Heart left ventricle (tissue), 16 donors: ENCODE measurements around the gene OR2B3. TPM values are rescaled to one million over a fixed set of nuclear protein-coding genes. Genes with fewer than 3 reads are reported as not detected.
"Not testable (repeated sequence)": the region's sequence is repeated elsewhere in the genome, so short reads cannot be mapped to it uniquely, and the experiment has no call there.

Experiments
- ATAC-seq, 4 donors: fragments of 200-7000 bp; cut with Tn5 transposase; one replicate each; pipeline ENCODE4 v1.9.1; 2020 to 2022; ENCODE audit warnings: moderate library complexity in 4 of 4, mild to moderate bottlenecking in 3 of 4, moderate number of reproducible peaks in 1 of 4
- DNase-seq, 5 donors: peaks; one replicate each; pipeline ENCODE4 v3.0.0-alpha.2; 2020
- H3K27ac ChIP-seq, 12 donors: fragments of 200-600 bp; sonication (generic) in 4 of 12; one replicate each; pipeline versions ENCODE4 v1.5.0 to v1.8.0; 2016 to 2022; ENCODE audit warnings: mild to moderate bottlenecking in 2 of 12
- H3K27me3 ChIP-seq, 9 donors: fragments of 200-600 bp; sonication (generic) in 2 of 9; one replicate each; pipeline versions ENCODE4 v1.5.1 to v1.8.0; 2016 to 2022; ENCODE audit warnings: mild to moderate bottlenecking in 3 of 9
- H3K36me3 ChIP-seq, 9 donors: fragments of 200-600 bp; sonication (generic) in 2 of 9; one replicate each; pipeline versions ENCODE4 v1.5.0 to v1.8.0; 2018 to 2022; ENCODE audit warnings: mild to moderate bottlenecking in 2 of 9
- H3K4me1 ChIP-seq, 12 donors: fragments of 200-600 bp; sonication (generic) in 4 of 12; one replicate each; pipeline versions ENCODE4 v1.5.0 to v1.8.0; 2016 to 2022; ENCODE audit warnings: mild to moderate bottlenecking in 3 of 12
- H3K4me3 ChIP-seq, 12 donors: fragments of 200-600 bp; sonication (generic) in 4 of 12; one replicate each; pipeline versions ENCODE4 v1.5.0 to v1.8.0; 2017 to 2022; ENCODE audit warnings: mild to moderate bottlenecking in 9 of 12, moderate library complexity in 4 of 12
- H3K9me3 ChIP-seq, 12 donors: fragments of 200-600 bp; sonication (generic) in 4 of 12; one replicate each; pipeline versions ENCODE4 v1.5.0 to v1.8.0; 2016 to 2022; ENCODE audit warnings: mild to moderate bottlenecking in 1 of 12
- POLR2A ChIP-seq, 2 donors: fragments of 450-650 bp; IDR thresholded peaks; one replicate each; pipeline ENCODE4 v1.6.1; 2017; ENCODE audit warnings: antibody characterized with exemption in 2 of 2, mild to moderate bottlenecking in 2 of 2, moderate library complexity in 2 of 2
- WGBS, 4 donors: extraction: QIAGEN DNeasy Blood & Tissue Kit in 2 of 4; methylation state at CpG; one replicate each; pipeline versions ENCODE4 v1.1.5 to v1.1.7; 2013 to 2018; 5-methylcytosine and 5-hydroxymethylcytosine counted together
- intact Hi-C, 10 donors: fragments of 100-400 bp; cut with DNase I; formaldehyde crosslinking; loops; one replicate each; pipeline versions ENCODE4 v1.11.1 to v1.14.2; 2022
- long read RNA-seq, 3 donors: library from polyadenylated mRNA; unstranded; transcript quantifications; one replicate each; pipeline ENCODE4 v2.0.0, GENCODE V29; 2020 to 2021
- polyA plus RNA-seq, 2 donors: library from polyadenylated mRNA; stranded (reverse); fragments of 200-250 nt; gene quantifications; one replicate each; pipeline ENCODE4 v1.2.3, GENCODE V29; 2013
- total RNA-seq, 9 donors: library from RNA; depleted of rRNA in 2 of 9; stranded (reverse); fragments of >200 nt in 2 of 9; fragmentation: NEBNext Ultra II Directional in 3 of 9; extraction: Animal tissue kit (Norgen Biotek cat#: 25700) in 3 of 9; gene quantifications; one replicate each; pipeline versions ENCODE4 v1.1.0 to v1.2.4, GENCODE V29; 2016 to 2023
- TF ChIP-seq, protein P1 (sequence below), 12 donors: fragments of 200-600 bp; sonication (generic) in 4 of 12; IDR thresholded peaks; one replicate each; pipeline versions ENCODE4 v1.5.0 to v1.8.0; 2018 to 2022; ENCODE audit warnings: antibody characterized with exemption in 12 of 12, mild to moderate bottlenecking in 5 of 12
- donor health status: ischemic (EF 13 %, LVEDD 7.1; RV severe dilation, severe dysfunction).
- donor health status: healthy with polysubstance abuse.
- donor health status: DM: no; HTN: yes; CAD: no.
- donor health status: DM: no; HTN: no; CAD: no.
- donor health status: ischemic (EF 25% LVEDD 6.9; RV normal size, moderate dysfunction).
- donor health status: ischemic (EF 25% LVEDD 5.7; RV mildly dilated, moderate dysfunction).
- donor health status: healthy.
- donor health status: DM: yes; HTN: yes; CAD: no.
- donor health status: ischemic (EF 35%, LVEDD 5.7; RV mildly dilated, moderate dysfunction).
- donor health status: nonischemic (EF 11% LVEDD 7.7; RV severe dilation, severe dysfunction).
- donor health status: DM: yes; HTN: yes; CAD: no.
- donor health status: PGD.
- donor health status: ischemic (EF 29% LVEDD 5.4; RV normal size, mild dysfunction).
- donor health status: nonischemic (EF 23%, LVEDD 6.1; RV moderate dilation, normal function).

The OR2B3 gene, protein sequence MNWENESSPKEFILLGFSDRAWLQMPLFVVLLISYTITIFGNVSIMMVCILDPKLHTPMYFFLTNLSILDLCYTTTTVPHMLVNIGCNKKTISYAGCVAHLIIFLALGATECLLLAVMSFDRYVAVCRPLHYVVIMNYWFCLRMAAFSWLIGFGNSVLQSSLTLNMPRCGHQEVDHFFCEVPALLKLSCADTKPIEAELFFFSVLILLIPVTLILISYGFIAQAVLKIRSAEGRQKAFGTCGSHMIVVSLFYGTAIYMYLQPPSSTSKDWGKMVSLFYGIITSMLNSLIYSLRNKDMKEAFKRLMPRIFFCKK
- total RNA-seq (not detected), polyA plus RNA-seq (not detected)
- long read RNA-seq, donor 1 = 0 reads
- long read RNA-seq, donor 2 = 0 reads
- long read RNA-seq, donor 3 = 0 reads

GRCh38 chr6:29087213-29087612 is at the start of gene OR2B3:
Gene OR2B3, minus strand, starts transcription at chr6:29087313. Its CDS starts 65 bp downstream, at chr6:29087248.
- no peak for ATAC-seq
- Histone ChIP-seq H3K9me3 (no peaks in the 10 kb centered on the region), H3K36me3 (no peaks in the 10 kb centered on the region), H3K27ac (no peak within 1 kb of the TSS), H3K4me3 (no peak within 1 kb of the TSS), H3K27me3 (no peaks in the 10 kb centered on the region), H3K4me1 (no peaks in the 10 kb centered on the region)
- intact Hi-C loops = no loop called here
- DNase-seq = no peak
- TF ChIP-seq POLR2A (IDR thresholded peaks at IDR 0.05) = no peak
- TF ChIP-seq, protein P1, sequence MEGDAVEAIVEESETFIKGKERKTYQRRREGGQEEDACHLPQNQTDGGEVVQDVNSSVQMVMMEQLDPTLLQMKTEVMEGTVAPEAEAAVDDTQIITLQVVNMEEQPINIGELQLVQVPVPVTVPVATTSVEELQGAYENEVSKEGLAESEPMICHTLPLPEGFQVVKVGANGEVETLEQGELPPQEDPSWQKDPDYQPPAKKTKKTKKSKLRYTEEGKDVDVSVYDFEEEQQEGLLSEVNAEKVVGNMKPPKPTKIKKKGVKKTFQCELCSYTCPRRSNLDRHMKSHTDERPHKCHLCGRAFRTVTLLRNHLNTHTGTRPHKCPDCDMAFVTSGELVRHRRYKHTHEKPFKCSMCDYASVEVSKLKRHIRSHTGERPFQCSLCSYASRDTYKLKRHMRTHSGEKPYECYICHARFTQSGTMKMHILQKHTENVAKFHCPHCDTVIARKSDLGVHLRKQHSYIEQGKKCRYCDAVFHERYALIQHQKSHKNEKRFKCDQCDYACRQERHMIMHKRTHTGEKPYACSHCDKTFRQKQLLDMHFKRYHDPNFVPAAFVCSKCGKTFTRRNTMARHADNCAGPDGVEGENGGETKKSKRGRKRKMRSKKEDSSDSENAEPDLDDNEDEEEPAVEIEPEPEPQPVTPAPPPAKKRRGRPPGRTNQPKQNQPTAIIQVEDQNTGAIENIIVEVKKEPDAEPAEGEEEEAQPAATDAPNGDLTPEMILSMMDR (IDR thresholded peaks at IDR 0.05) = no peak
- WGBS, 4 donors = 49 to 93% (median 78%) methylated on average over 1 of the region's 1 CpG

- 50 to 71% (median 55%) methylated on average over 2 of the region's 2 CpGs for WGBS, 4 donors
- DNase-seq (no peak), ATAC-seq (no peak)
- Histone ChIP-seq H3K4me1 (no peaks in the 10 kb centered on the region), H3K36me3 (no peaks in the 10 kb centered on the region), H3K9me3 (no peaks in the 10 kb centered on the region), H3K27me3 (peaks cover 0 to 5% (median 0%) of the 10 kb centered on the region in 9 donors), H3K27ac (no peak overlapping the region), H3K4me3 (no peak overlapping the region)
- TF ChIP-seq POLR2A (IDR thresholded peaks at IDR 0.05) = no peak
- TF ChIP-seq, protein P1 (IDR thresholded peaks at IDR 0.05) = no peak
- intact Hi-C loops = no loop called here
Observed at GRCh38 chr6:29131691-29132090, 44.6 kb upstream of the OR2B3 start.

GRCh38 chr6:29130644-29131043 is 43.5 kb upstream of the OR2B3 start:
- Histone ChIP-seq H3K27me3 (peaks cover 0 to 5% (median 0%) of the 10 kb centered on the region in 9 donors), H3K4me1 (no peaks in the 10 kb centered on the region), H3K4me3 (no peak overlapping the region), H3K27ac (no peak overlapping the region), H3K9me3 (no peaks in the 10 kb centered on the region), H3K36me3 (no peaks in the 10 kb centered on the region)
- WGBS, 4 donors = 68 to 76% (median 73%) methylated on average over 4 of the region's 4 CpGs
- ATAC-seq = no peak
- TF ChIP-seq, protein P1 (IDR thresholded peaks at IDR 0.05) = no peak
- no peak for TF ChIP-seq POLR2A (IDR thresholded peaks at IDR 0.05)
- intact Hi-C loops = no loop called here
- DNase-seq = peak in 1 of 5 donors; percentile 18

- Histone ChIP-seq H3K4me1 (no peaks in the 10 kb centered on the region), H3K4me3 (no peak overlapping the region), H3K9me3 (no peaks in the 10 kb centered on the region), H3K27ac (no peak overlapping the region), H3K36me3 (no peaks in the 10 kb centered on the region), H3K27me3 (peaks cover 0 to 5% (median 0%) of the 10 kb centered on the region in 9 donors)
- ATAC-seq (no peak), DNase-seq (no peak)
- TF ChIP-seq, protein P1 (IDR thresholded peaks at IDR 0.05) = no peak
- no peak for TF ChIP-seq POLR2A (IDR thresholded peaks at IDR 0.05)
- intact Hi-C loops = no loop called here
- 74 to 87% (median 75%) methylated on average over 8 to 15 of the region's 15 CpGs for WGBS, 4 donors
Observed at GRCh38 chr6:29129326-29130012, 42.4 kb upstream of the OR2B3 start.

DNA sequence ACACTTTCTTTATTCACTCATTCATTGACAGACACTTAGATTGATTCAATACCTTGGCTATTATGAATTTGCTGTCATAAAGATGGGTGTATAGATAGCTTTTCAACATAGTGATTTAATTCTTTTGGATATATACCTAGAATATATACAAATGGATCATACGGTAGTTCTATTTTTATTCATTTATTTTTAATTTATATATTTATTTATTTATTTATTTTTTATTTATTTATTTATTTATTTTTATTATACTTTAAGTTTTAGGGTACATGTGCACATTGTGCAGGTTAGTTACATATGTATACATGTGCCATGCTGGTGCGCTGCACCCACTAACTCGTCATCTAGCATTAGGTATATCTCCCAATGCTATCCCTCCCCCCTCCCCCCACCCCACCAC is 27.9 kb upstream of the OR2B3 start:
- DNase-seq, H3K27ac ChIP-seq, intact Hi-C loops, H3K27me3 ChIP-seq, H3K9me3 ChIP-seq, H3K4me1 ChIP-seq, ATAC-seq, H3K36me3 ChIP-seq, H3K4me3 ChIP-seq: not testable (repeated sequence)
- WGBS, 4 donors = 71 to 89% (median 87%) methylated on average over 1 to 3 of the region's 3 CpGs
